ENCODE measurements around the gene KANSL1. TPM values are rescaled to one million over a fixed set of nuclear protein-coding genes. Genes with fewer than 3 reads are reported as not detected.

KANSL1 gene
- polyA plus RNA-seq, 1 donor from 2014 or later: 65.0 TPM

DNA sequence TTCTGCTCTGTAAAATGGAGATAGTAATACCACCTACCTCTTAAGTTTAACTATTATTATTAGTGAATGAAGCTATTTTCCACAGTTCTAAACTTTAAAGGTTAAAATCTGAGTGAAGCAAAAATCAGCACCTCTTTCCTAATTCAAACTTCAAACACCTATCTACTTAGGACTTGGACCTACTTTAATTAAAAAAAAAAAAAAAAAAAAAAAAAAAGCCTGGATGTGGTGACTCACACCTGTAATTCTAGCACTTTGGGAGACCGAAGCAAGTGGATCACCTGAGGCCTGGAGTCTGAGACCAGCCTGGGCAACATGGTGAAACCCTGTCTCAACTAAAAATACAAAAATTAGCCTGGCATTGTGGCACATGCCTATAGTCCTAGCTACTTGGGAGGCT is 5.0 kb upstream of the KANSL1 start:
- peaks cover 4% of the 10 kb centered on the region for H4K20me1 ChIP-seq (ENCODE audit: insufficient read depth)

DNA sequence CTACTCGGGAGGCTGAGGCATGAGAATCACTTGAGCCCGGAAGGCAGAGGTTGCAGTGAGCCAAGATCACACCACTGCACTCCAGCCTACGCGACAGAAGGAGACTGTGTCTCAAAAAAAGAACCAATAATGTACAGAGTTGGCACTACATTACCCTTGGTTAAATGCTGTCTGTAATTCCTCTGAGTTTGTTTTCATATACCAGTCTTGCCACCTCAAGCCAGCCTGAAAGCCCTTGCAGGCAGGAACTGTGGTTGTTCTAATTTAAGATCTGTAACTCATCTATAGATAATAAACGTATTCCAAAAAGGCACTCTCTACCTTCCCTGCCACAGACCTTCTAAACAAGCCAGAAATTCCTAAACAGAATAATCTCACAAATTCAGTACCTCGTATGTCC is 4.3 kb upstream of the KANSL1 start:
- peaks cover 74% of the 10 kb centered on the region for H3K79me2 ChIP-seq (replicated peaks; ENCODE audit: insufficient read depth, low read length)
- H3K9me2 ChIP-seq (ENCODE audit: insufficient read depth, low read length): no peaks in the 10 kb centered on the region
- H4K20me1 ChIP-seq (ENCODE audit: insufficient read depth): peaks cover 4% of the 10 kb centered on the region

More for the DNA sequence above, 5.0 kb upstream of the KANSL1 start:
- H3K9me3 ChIP-seq (ENCODE audit: low read length): no peaks in the 10 kb centered on the region
- H3K27me3 ChIP-seq (ENCODE audit: insufficient read depth, low read depth, low read length): no peaks in the 10 kb centered on the region
- H3K27ac ChIP-seq (ENCODE audit: low read length): no peak overlapping the region
- H3K4me2 ChIP-seq (ENCODE audit: low read length): no peak overlapping the region
- no peak overlapping the region for H2AFZ ChIP-seq (ENCODE audit: low read depth, low read length)
- H3K36me3 ChIP-seq (ENCODE audit: insufficient read depth, low read length): no peaks in the 10 kb centered on the region
- peaks cover 8% of the 10 kb centered on the region for H3F3A ChIP-seq (ENCODE audit: insufficient read depth, low read length, poor library complexity, severe bottlenecking)
- no peaks in the 10 kb centered on the region for H3K9me2 ChIP-seq (ENCODE audit: insufficient read depth, low read length)
- H3K9ac ChIP-seq (ENCODE audit: low read length): no peak overlapping the region
- TF ChIP-seq, protein P1, sequence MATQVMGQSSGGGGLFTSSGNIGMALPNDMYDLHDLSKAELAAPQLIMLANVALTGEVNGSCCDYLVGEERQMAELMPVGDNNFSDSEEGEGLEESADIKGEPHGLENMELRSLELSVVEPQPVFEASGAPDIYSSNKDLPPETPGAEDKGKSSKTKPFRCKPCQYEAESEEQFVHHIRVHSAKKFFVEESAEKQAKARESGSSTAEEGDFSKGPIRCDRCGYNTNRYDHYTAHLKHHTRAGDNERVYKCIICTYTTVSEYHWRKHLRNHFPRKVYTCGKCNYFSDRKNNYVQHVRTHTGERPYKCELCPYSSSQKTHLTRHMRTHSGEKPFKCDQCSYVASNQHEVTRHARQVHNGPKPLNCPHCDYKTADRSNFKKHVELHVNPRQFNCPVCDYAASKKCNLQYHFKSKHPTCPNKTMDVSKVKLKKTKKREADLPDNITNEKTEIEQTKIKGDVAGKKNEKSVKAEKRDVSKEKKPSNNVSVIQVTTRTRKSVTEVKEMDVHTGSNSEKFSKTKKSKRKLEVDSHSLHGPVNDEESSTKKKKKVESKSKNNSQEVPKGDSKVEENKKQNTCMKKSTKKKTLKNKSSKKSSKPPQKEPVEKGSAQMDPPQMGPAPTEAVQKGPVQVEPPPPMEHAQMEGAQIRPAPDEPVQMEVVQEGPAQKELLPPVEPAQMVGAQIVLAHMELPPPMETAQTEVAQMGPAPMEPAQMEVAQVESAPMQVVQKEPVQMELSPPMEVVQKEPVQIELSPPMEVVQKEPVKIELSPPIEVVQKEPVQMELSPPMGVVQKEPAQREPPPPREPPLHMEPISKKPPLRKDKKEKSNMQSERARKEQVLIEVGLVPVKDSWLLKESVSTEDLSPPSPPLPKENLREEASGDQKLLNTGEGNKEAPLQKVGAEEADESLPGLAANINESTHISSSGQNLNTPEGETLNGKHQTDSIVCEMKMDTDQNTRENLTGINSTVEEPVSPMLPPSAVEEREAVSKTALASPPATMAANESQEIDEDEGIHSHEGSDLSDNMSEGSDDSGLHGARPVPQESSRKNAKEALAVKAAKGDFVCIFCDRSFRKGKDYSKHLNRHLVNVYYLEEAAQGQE (IDR thresholded peaks at IDR 0.05; ENCODE audit: borderline replicate concordance): no peak
- TF ChIP-seq SMC3 (conservative IDR thresholded peaks at IDR 0.05; ENCODE audit: poor library complexity) (no peak), TAF1 (IDR thresholded peaks at IDR 0.05; ENCODE audit: low read depth) (no peak), RAD21 (conservative IDR thresholded peaks at IDR 0.05) (no peak), EZH2 (IDR thresholded peaks at IDR 0.05; ENCODE audit: borderline replicate concordance, insufficient read depth, low read length, poor library complexity, severe bottlenecking) (no peak), EP300 (conservative IDR thresholded peaks at IDR 0.05; ENCODE audit: poor library complexity, severe bottlenecking) (no peak), MXI1 (conservative IDR thresholded peaks at IDR 0.05; ENCODE audit: poor library complexity, severe bottlenecking) (no peak), POLR2AphosphoS5 (IDR thresholded peaks at IDR 0.05) (no peak)
- TF ChIP-seq, protein P2, sequence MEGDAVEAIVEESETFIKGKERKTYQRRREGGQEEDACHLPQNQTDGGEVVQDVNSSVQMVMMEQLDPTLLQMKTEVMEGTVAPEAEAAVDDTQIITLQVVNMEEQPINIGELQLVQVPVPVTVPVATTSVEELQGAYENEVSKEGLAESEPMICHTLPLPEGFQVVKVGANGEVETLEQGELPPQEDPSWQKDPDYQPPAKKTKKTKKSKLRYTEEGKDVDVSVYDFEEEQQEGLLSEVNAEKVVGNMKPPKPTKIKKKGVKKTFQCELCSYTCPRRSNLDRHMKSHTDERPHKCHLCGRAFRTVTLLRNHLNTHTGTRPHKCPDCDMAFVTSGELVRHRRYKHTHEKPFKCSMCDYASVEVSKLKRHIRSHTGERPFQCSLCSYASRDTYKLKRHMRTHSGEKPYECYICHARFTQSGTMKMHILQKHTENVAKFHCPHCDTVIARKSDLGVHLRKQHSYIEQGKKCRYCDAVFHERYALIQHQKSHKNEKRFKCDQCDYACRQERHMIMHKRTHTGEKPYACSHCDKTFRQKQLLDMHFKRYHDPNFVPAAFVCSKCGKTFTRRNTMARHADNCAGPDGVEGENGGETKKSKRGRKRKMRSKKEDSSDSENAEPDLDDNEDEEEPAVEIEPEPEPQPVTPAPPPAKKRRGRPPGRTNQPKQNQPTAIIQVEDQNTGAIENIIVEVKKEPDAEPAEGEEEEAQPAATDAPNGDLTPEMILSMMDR (IDR thresholded peaks at IDR 0.05; ENCODE audit: poor library complexity, severe bottlenecking): no peak
- H3K79me2 ChIP-seq (replicated peaks; ENCODE audit: insufficient read depth, low read length): peaks cover 80% of the 10 kb centered on the region
- H3K4me3 ChIP-seq (ENCODE audit: low read length): no peak overlapping the region

More for the DNA sequence above, 4.3 kb upstream of the KANSL1 start:
- Histone ChIP-seq H3K4me2 (ENCODE audit: low read length) (no peak overlapping the region), H3K27me3 (ENCODE audit: insufficient read depth, low read depth, low read length) (peaks cover under 1% of the 10 kb centered on the region), H3K4me3 (ENCODE audit: low read length) (no peak overlapping the region), H3K9me3 (ENCODE audit: low read length) (no peaks in the 10 kb centered on the region), H3F3A (ENCODE audit: insufficient read depth, low read length, poor library complexity, severe bottlenecking) (peaks cover 8% of the 10 kb centered on the region), H2AFZ (ENCODE audit: low read depth, low read length) (no peak overlapping the region), H3K36me3 (ENCODE audit: insufficient read depth, low read length) (no peaks in the 10 kb centered on the region), H3K9ac (ENCODE audit: low read length) (no peak overlapping the region), H3K27ac (ENCODE audit: low read length) (no peak overlapping the region)
- no peak for TF ChIP-seq MXI1 (conservative IDR thresholded peaks at IDR 0.05; ENCODE audit: poor library complexity, severe bottlenecking)
- no peak for TF ChIP-seq POLR2AphosphoS5 (IDR thresholded peaks at IDR 0.05)
- TF ChIP-seq TAF1 (IDR thresholded peaks at IDR 0.05; ENCODE audit: low read depth): no peak
- TF ChIP-seq SMC3 (conservative IDR thresholded peaks at IDR 0.05; ENCODE audit: poor library complexity): no peak
- TF ChIP-seq EZH2 (IDR thresholded peaks at IDR 0.05; ENCODE audit: borderline replicate concordance, insufficient read depth, low read length, poor library complexity, severe bottlenecking): no peak
- no peak for TF ChIP-seq RAD21 (conservative IDR thresholded peaks at IDR 0.05)
- TF ChIP-seq EP300 (conservative IDR thresholded peaks at IDR 0.05; ENCODE audit: poor library complexity, severe bottlenecking): no peak
- TF ChIP-seq, protein P1 (IDR thresholded peaks at IDR 0.05; ENCODE audit: borderline replicate concordance): no peak
- TF ChIP-seq, protein P2 (IDR thresholded peaks at IDR 0.05; ENCODE audit: poor library complexity, severe bottlenecking): no peak
